ENCODE measurements around the gene WWP2.
A peak's percentile ranks its signal among the peaks of the same experiment; 100 is the strongest.
"Not testable (repeated sequence)": the region's sequence is repeated elsewhere in the genome, so short reads cannot be mapped to it uniquely, and the experiment has no call there.

Gene WWP2

GRCh38 chr16:69745232-69745612 lies 16.9 kb upstream of the WWP2 start:
- DNase-seq: no peak

- no peak for DNase-seq
These were observed 16.2 kb upstream of the WWP2 start for GRCh38 chr16:69745959-69746358.

GRCh38 chr16:69747115-69747514 lies 15.0 kb upstream of the WWP2 start:
- no peak for DNase-seq

- no peak for DNase-seq
These were observed 13.3 kb upstream of the WWP2 start for GRCh38 chr16:69748694-69749345.

- DNase-seq: no peak
These were observed 8.0 kb upstream of the WWP2 start for GRCh38 chr16:69754143-69754468.

- DNase-seq: peak; percentile 62 to 99 (median 93)
These were observed 7.4 kb upstream of the WWP2 start, which contains the start of gene NOB1 for GRCh38 chr16:69754469-69755310. Gene NOB1, minus strand, starts transcription at chr16:69754926. Its CDS starts 16 bp downstream, at chr16:69754910.

GRCh38 chr16:69756705-69757104 lies 5.4 kb upstream of the WWP2 start:
- DNase-seq: no peak

- DNase-seq: not testable (repeated sequence)
These were observed 4.8 kb upstream of the WWP2 start for GRCh38 chr16:69757375-69757774.

GRCh38 chr16:69762814-69763598 lies 874 bp downstream of the WWP2 start:
- peak in 1 of 51 donors; percentile 39 for DNase-seq

- DNase-seq: no peak
These were observed 1.4 kb downstream of the WWP2 start for GRCh38 chr16:69763599-69763942.

- DNase-seq: no peak
These were observed 5.5 kb downstream of the WWP2 start for GRCh38 chr16:69767459-69768229.

- DNase-seq: no peak
These were observed 6.5 kb downstream of the WWP2 start for GRCh38 chr16:69768666-69769065.

GRCh38 chr16:69769404-69769803 lies 7.3 kb downstream of the WWP2 start:
- DNase-seq: no peak

- no peak for DNase-seq
These were observed 9.5 kb downstream of the WWP2 start for GRCh38 chr16:69771651-69771967.

- no peak for DNase-seq
These were observed 11.3 kb downstream of the WWP2 start for GRCh38 chr16:69773260-69773947.

GRCh38 chr16:69775563-69775962 lies 13.4 kb downstream of the WWP2 start:
- no peak for DNase-seq

- DNase-seq: no peak
These were observed 17.6 kb downstream of the WWP2 start for GRCh38 chr16:69779724-69780123.

GRCh38 chr16:69781118-69781517 lies 19.0 kb downstream of the WWP2 start:
- DNase-seq: no peak

GRCh38 chr16:69784586-69784985 lies 22.5 kb downstream of the WWP2 start:
- DNase-seq: no peak

- no peak for DNase-seq
These were observed 25.8 kb downstream of the WWP2 start for GRCh38 chr16:69787883-69788282.

GRCh38 chr16:69791391-69791847 lies 29.3 kb downstream of the WWP2 start:
- DNase-seq: not testable (repeated sequence)
